Heart left ventricle (tissue), 16 donors: ENCODE data around the gene C14orf119. TPM values are rescaled to one million over a fixed set of nuclear protein-coding genes. Genes with fewer than 3 reads are reported as not detected.

Experiments
- ATAC-seq, 4 donors: fragments of 200-7000 bp; cut with Tn5 transposase; one replicate each; pipeline ENCODE4 v1.9.1; 2020 to 2022; ENCODE audit warnings: moderate library complexity in 4 of 4, mild to moderate bottlenecking in 3 of 4, moderate number of reproducible peaks in 1 of 4
- DNase-seq, 5 donors: peaks; one replicate each; pipeline ENCODE4 v3.0.0-alpha.2; 2020
- H3K27ac ChIP-seq, 12 donors: fragments of 200-600 bp; sonication (generic) in 4 of 12; one replicate each; pipeline versions ENCODE4 v1.5.0 to v1.8.0; 2016 to 2022; ENCODE audit warnings: mild to moderate bottlenecking in 2 of 12
- H3K27me3 ChIP-seq, 9 donors: fragments of 200-600 bp; sonication (generic) in 2 of 9; one replicate each; pipeline versions ENCODE4 v1.5.1 to v1.8.0; 2016 to 2022; ENCODE audit warnings: mild to moderate bottlenecking in 3 of 9
- H3K36me3 ChIP-seq, 9 donors: fragments of 200-600 bp; sonication (generic) in 2 of 9; one replicate each; pipeline versions ENCODE4 v1.5.0 to v1.8.0; 2018 to 2022; ENCODE audit warnings: mild to moderate bottlenecking in 2 of 9
- H3K4me1 ChIP-seq, 12 donors: fragments of 200-600 bp; sonication (generic) in 4 of 12; one replicate each; pipeline versions ENCODE4 v1.5.0 to v1.8.0; 2016 to 2022; ENCODE audit warnings: mild to moderate bottlenecking in 3 of 12
- H3K4me3 ChIP-seq, 12 donors: fragments of 200-600 bp; sonication (generic) in 4 of 12; one replicate each; pipeline versions ENCODE4 v1.5.0 to v1.8.0; 2017 to 2022; ENCODE audit warnings: mild to moderate bottlenecking in 9 of 12, moderate library complexity in 4 of 12
- H3K9me3 ChIP-seq, 12 donors: fragments of 200-600 bp; sonication (generic) in 4 of 12; one replicate each; pipeline versions ENCODE4 v1.5.0 to v1.8.0; 2016 to 2022; ENCODE audit warnings: mild to moderate bottlenecking in 1 of 12
- CTCF ChIP-seq, 12 donors: fragments of 200-600 bp; sonication (generic) in 4 of 12; IDR thresholded peaks; one replicate each; pipeline versions ENCODE4 v1.5.0 to v1.8.0; 2018 to 2022; ENCODE audit warnings: antibody characterized with exemption in 12 of 12, mild to moderate bottlenecking in 5 of 12
- POLR2A ChIP-seq, 2 donors: fragments of 450-650 bp; IDR thresholded peaks; one replicate each; pipeline ENCODE4 v1.6.1; 2017; ENCODE audit warnings: antibody characterized with exemption in 2 of 2, mild to moderate bottlenecking in 2 of 2, moderate library complexity in 2 of 2
- WGBS, 4 donors: extraction: QIAGEN DNeasy Blood & Tissue Kit in 2 of 4; methylation state at CpG; one replicate each; pipeline versions ENCODE4 v1.1.5 to v1.1.7; 2013 to 2018; 5-methylcytosine and 5-hydroxymethylcytosine counted together
- intact Hi-C, 10 donors: fragments of 100-400 bp; cut with DNase I; formaldehyde crosslinking; loops; one replicate each; pipeline versions ENCODE4 v1.11.1 to v1.14.2; 2022
- polyA plus RNA-seq, 2 donors: library from polyadenylated mRNA; stranded (reverse); fragments of 200-250 nt; gene quantifications; one replicate each; pipeline ENCODE4 v1.2.3, GENCODE V29; 2013
- total RNA-seq, 9 donors: library from RNA; depleted of rRNA in 2 of 9; stranded (reverse); fragments of >200 nt in 2 of 9; fragmentation: NEBNext Ultra II Directional in 3 of 9; extraction: Animal tissue kit (Norgen Biotek cat#: 25700) in 3 of 9; gene quantifications; one replicate each; pipeline versions ENCODE4 v1.1.0 to v1.2.4, GENCODE V29; 2016 to 2023
- donor health status: ischemic (EF 13 %, LVEDD 7.1; RV severe dilation, severe dysfunction).
- donor health status: healthy with polysubstance abuse.
- donor health status: DM: no; HTN: yes; CAD: no.
- donor health status: DM: no; HTN: no; CAD: no.
- donor health status: ischemic (EF 25% LVEDD 6.9; RV normal size, moderate dysfunction).
- donor health status: ischemic (EF 25% LVEDD 5.7; RV mildly dilated, moderate dysfunction).
- donor health status: healthy.
- donor health status: DM: yes; HTN: yes; CAD: no.
- donor health status: ischemic (EF 35%, LVEDD 5.7; RV mildly dilated, moderate dysfunction).
- donor health status: nonischemic (EF 11% LVEDD 7.7; RV severe dilation, severe dysfunction).
- donor health status: DM: yes; HTN: yes; CAD: no.
- donor health status: PGD.
- donor health status: ischemic (EF 29% LVEDD 5.4; RV normal size, mild dysfunction).
- donor health status: nonischemic (EF 23%, LVEDD 6.1; RV moderate dilation, normal function).

Gene C14orf119
- total and polyA plus RNA-seq, 11 donors, result 8.1 to 47.7 (median 29.6) TPM

DNA sequence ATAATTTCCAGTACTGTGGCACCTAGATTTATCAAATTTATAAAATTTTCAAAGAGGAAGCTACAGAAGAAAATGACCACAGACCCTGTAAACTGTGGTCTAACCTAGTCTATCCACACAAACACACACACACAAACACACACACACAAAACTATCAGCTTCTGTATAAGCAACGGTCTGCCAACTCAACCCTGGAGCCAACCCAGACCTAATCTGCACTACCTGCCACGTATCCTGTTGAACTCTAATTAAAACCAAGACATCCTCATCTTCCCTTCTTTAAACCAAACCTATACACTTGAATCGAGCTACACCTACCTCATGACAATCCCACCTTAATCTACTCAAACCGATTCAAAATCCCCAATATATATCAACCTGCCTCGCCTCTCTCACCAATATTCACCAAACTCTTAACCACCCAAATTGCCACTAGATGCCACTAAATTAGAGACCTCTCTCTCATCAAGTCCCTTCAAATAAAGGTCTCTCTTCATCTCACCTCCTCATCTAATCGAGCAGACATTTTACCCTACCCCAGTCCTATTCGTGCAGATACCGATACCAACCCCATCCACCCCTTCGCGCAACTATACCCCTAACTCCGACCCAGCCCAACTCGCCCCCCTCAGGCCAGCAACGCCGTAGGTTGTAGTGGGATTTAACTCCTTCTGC is 1.2 kb upstream of the C14orf119 start:
- intact Hi-C loops, result loop anchor here in 1 of 10 donors (10.0 kb wide), 1 partner anchor 211 kb away; the partner anchor contains the start of genes BCL2L2 and PPP1R3E
- Histone ChIP-seq H3K36me3 (peaks cover 0 to 61% (median 57%) of the 10 kb centered on the region in 9 donors), H3K27me3 (no peaks in the 10 kb centered on the region), H3K27ac (peak overlapping the region; percentile 92 to 99 (median 97)), H3K9me3 (no peaks in the 10 kb centered on the region), H3K4me1 (peaks cover 5 to 67% (median 42%) of the 10 kb centered on the region in 12 donors), H3K4me3 (peak overlapping the region; percentile 57 to 96 (median 81))
- WGBS, 4 donors, result 1 to 2% (median 1%) methylated on average over 14 of the region's 14 CpGs
- ATAC-seq (no peak), DNase-seq (no peak)
- TF ChIP-seq POLR2A (IDR thresholded peaks at IDR 0.05) (no peak), CTCF (IDR thresholded peaks at IDR 0.05) (peak in 1 of 12 donors; percentile 20)

GRCh38 chr14:23094666-23095195 is 574 bp upstream of the C14orf119 start, which contains the start of gene ACIN1:
ACIN1 (minus strand) TSS chr14:23095136; CDS start chr14:23095112, 24 bp downstream.
- Histone ChIP-seq H3K27me3 (no peaks in the 10 kb centered on the region), H3K9me3 (no peaks in the 10 kb centered on the region), H3K27ac (peak within 1 kb of the TSS; percentile 92 to 99 (median 97)), H3K36me3 (peaks cover 0 to 61% (median 51%) of the 10 kb centered on the region in 9 donors), H3K4me1 (peaks cover 5 to 72% (median 43%) of the 10 kb centered on the region in 12 donors), H3K4me3 (peak within 1 kb of the TSS; percentile 57 to 96 (median 81))
- DNase-seq (peak; percentile 75 to 99 (median 79)), ATAC-seq (peak; percentile 47 to 73 (median 65))
- intact Hi-C loops, result loop anchor here in 1 of 10 donors (10.0 kb wide), 1 partner anchor 210 kb away; the partner anchor contains the start of genes BCL2L2 and PPP1R3E
- WGBS, 4 donors, result 0 to 1% (median 0%) methylated on average over 42 to 55 of the region's 55 CpGs
- TF ChIP-seq CTCF (IDR thresholded peaks at IDR 0.05) (peak in 1 of 12 donors; percentile 16), POLR2A (IDR thresholded peaks at IDR 0.05) (peak in 1 of 2 donors; percentile 43)

- DNase-seq (no peak), ATAC-seq (no peak)
- 76 to 89% (median 80%) methylated on average over 7 of the region's 7 CpGs for WGBS, 4 donors
- TF ChIP-seq POLR2A (IDR thresholded peaks at IDR 0.05) (no peak), CTCF (IDR thresholded peaks at IDR 0.05) (no peak)
- peaks cover 0 to 32% (median 20%) of the 10 kb centered on the region in 9 donors for H3K36me3 ChIP-seq
- intact Hi-C loops, result loop anchor here in 1 of 10 donors (10.0 kb wide), 1 partner anchor 207 kb away; the partner anchor contains the start of genes BCL2L2 and PPP1R3E
- H3K27ac ChIP-seq, result no peak overlapping the region
- H3K27me3 ChIP-seq, result no peaks in the 10 kb centered on the region
- H3K4me3 ChIP-seq, result no peak overlapping the region
- H3K4me1 ChIP-seq, result peaks cover 3 to 55% (median 33%) of the 10 kb centered on the region in 12 donors
- H3K9me3 ChIP-seq, result no peaks in the 10 kb centered on the region
Measured at GRCh38 chr14:23097786-23098185, 2.5 kb downstream of the C14orf119 start.
